ENCODE measurements around the gene FCRL4.

FCRL4 gene

GRCh38 chr1:157532569-157532968, 65.3 kb downstream of the FCRL4 start:
- no peak for FAIRE-seq
- no peak for DNase-seq (ENCODE audit: insufficient read length, low spot score)
- TF ChIP-seq, protein P1, sequence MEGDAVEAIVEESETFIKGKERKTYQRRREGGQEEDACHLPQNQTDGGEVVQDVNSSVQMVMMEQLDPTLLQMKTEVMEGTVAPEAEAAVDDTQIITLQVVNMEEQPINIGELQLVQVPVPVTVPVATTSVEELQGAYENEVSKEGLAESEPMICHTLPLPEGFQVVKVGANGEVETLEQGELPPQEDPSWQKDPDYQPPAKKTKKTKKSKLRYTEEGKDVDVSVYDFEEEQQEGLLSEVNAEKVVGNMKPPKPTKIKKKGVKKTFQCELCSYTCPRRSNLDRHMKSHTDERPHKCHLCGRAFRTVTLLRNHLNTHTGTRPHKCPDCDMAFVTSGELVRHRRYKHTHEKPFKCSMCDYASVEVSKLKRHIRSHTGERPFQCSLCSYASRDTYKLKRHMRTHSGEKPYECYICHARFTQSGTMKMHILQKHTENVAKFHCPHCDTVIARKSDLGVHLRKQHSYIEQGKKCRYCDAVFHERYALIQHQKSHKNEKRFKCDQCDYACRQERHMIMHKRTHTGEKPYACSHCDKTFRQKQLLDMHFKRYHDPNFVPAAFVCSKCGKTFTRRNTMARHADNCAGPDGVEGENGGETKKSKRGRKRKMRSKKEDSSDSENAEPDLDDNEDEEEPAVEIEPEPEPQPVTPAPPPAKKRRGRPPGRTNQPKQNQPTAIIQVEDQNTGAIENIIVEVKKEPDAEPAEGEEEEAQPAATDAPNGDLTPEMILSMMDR (IDR thresholded peaks at IDR 0.05; ENCODE audit: insufficient read depth, missing control alignments): no peak

DNA sequence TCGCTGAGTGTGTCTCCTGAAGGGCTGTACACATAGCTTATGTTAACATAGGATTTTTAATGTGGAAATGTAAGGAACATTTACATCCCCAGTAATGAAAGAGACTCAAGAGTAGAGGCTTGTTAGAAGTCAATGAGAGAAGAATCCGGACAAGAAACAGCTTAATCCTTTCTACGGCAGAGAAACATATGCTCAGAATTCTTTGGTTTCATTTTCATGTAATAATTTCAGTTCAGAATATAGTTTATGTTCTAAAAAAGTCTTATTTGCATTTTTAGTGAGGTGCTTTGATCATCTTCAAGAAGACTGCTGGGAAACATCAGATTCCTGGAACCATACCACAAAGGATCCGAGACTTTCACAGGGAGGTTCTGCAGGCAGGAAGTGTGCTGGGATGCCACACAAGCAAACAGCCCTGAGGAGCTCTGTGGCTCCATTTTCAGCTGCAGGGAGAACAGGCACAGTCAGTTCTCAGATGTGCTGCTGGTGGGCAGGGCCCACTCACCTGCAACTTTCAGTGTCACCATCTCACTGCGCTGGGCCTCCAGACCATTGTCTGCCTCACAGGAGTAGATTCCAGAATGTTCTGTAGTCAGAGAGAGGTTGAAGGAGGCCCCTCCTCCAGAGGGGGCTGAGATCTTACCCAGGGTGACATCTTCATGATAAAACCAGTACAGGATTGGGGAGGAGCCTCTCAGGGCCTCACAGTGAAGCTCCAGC, 74.0 kb downstream of the FCRL4 start:
- TF ChIP-seq, protein P1 (IDR thresholded peaks at IDR 0.05; ENCODE audit: insufficient read depth, missing control alignments): no peak
- FAIRE-seq (no peak), DNase-seq (ENCODE audit: insufficient read length, low spot score) (no peak)
